A549 (cell line): ENCODE measurements around the gene RNF213. TPM values are rescaled to one million over a fixed set of nuclear protein-coding genes. Genes with fewer than 3 reads are reported as not detected.
A peak's percentile ranks its signal among the peaks of the same experiment; 100 is the strongest.

Source experiments
- ATAC-seq, 2 experiments: fragments of 200-7000 bp in 1 of 2; fragments of >200 bp in 1 of 2; cut with Nextera tagmentation in 1 of 2; cut with Tn5 transposase in 1 of 2; 3 replicates each; pipeline versions ENCODE4 v1.8.0 to v1.9.1; 2018 to 2020; ENCODE audit warnings: mild to moderate bottlenecking in 1 of 2, moderate library complexity in 1 of 2
- CTCF ChIA-PET: fragments of 300-600 bp; sonication (Branson Sonifier 250); formaldehyde crosslinking; extraction: SDS; loops from one replicate; lab custom pipeline; 2021; ENCODE audit warnings: antibody characterized with exemption, inconsistent platforms; lab: Yijun Ruan, JAX
- POLR2A ChIA-PET: fragments of 350-600 bp; formaldehyde crosslinking; extraction: SDS; loops from one replicate; lab custom pipeline; 2021; ENCODE audit warnings: antibody characterized with exemption, inconsistent platforms; lab: Yijun Ruan, JAX
- DNase-seq, 2 experiments: peaks; one replicate each; pipeline versions ENCODE4 v3.0.0 to v3.0.0-alpha.2; 2011 to 2016; ENCODE audit warnings: low read depth in 1 of 2, low spot score in 1 of 2
- FAIRE-seq: peaks from 2 replicates; lab custom pipeline; 2011; peaks lifted over from hg19 to GRCh38; lab: Jason Lieb, UNC
- H3K27ac ChIP-seq, 2 experiments: fragments of >200 bp; sonication (Bioruptor Twin); formaldehyde crosslinking; 3 replicates each; pipeline ENCODE4 v1.5.1; 2016 to 2017
- H3K4me1 ChIP-seq: fragments of >200 bp; sonication (Bioruptor Twin); formaldehyde crosslinking; 3 replicates; pipeline ENCODE4 v1.6.1; 2016
- H3K4me2 ChIP-seq: fragments of >200 bp; sonication (Bioruptor Twin); formaldehyde crosslinking; 3 replicates; pipeline ENCODE4 v1.6.1; 2016
- H3K4me3 ChIP-seq: fragments of >200 bp; sonication (Bioruptor Twin); formaldehyde crosslinking; 3 replicates; pipeline ENCODE4 v1.5.1; 2016
- H3K9me3 ChIP-seq: fragments of >200 bp; sonication (Bioruptor Twin); formaldehyde crosslinking; 3 replicates; pipeline ENCODE4 v1.6.1; 2016
- BHLHE40 ChIP-seq: IDR thresholded peaks from 2 replicates; pipeline ENCODE4 v1.6.1; 2012; ENCODE audit warnings: low read depth, low read length, inconsistent platforms
- CBX2 ChIP-seq: fragments of 200-600 bp; sonication (generic); IDR thresholded peaks from 2 replicates; pipeline ENCODE4 v1.6.1; 2016; ENCODE audit warnings: low read depth, mild to moderate bottlenecking, borderline replicate concordance
- CBX8 ChIP-seq: fragments of 200-600 bp; sonication (generic); IDR thresholded peaks from 2 replicates; pipeline ENCODE4 v1.6.1; 2016
- CHD2 ChIP-seq: fragments of 150-350 bp; IDR thresholded peaks from 2 replicates; pipeline ENCODE4 v1.6.1; 2014; ENCODE audit warnings: low read length; ENCODE audit not compliant: partially characterized antibody
- CHD4 ChIP-seq: fragments of 200-600 bp; sonication (generic); IDR thresholded peaks from 2 replicates; pipeline ENCODE4 v1.6.1; 2016; ENCODE audit warnings: antibody characterized with exemption, mild to moderate bottlenecking, borderline replicate concordance
- EHMT2 ChIP-seq: fragments of 200-600 bp; sonication (generic); IDR thresholded peaks from 2 replicates; pipeline ENCODE4 v1.6.1; 2016; ENCODE audit warnings: antibody characterized with exemption, low read depth, mild to moderate bottlenecking, moderate library complexity
- EP300 ChIP-seq, 2 experiments: fragments of >200 bp; sonication (Bioruptor Twin); formaldehyde crosslinking; IDR thresholded peaks; 2 replicates in 1 of 2; 3 replicates in 1 of 2; pipeline ENCODE4 v1.6.1; 2016 to 2017
- FOSB ChIP-seq: fragments of 250-450 bp; sonication (Bioruptor Pico); IDR thresholded peaks from 2 replicates; pipeline ENCODE4 v1.5.0; 2020; ENCODE audit warnings: mild to moderate bottlenecking, moderate library complexity
- FOSL2 ChIP-seq, 2 experiments: fragments of 450-650 bp in 1 of 2; fragments of >200 bp in 1 of 2; sonication (Bioruptor Twin) in 1 of 2; formaldehyde crosslinking; IDR thresholded peaks; 2 replicates each; pipeline versions ENCODE4 v1.5.0 to v1.6.1; 2016 to 2020; ENCODE audit warnings: mild to moderate bottlenecking in 1 of 2, moderate library complexity in 1 of 2
- FOXS1 ChIP-seq: fragments of 250-450 bp; sonication (Bioruptor Pico); IDR thresholded peaks from 2 replicates; pipeline ENCODE4 v1.5.0; 2020; ENCODE audit warnings: mild to moderate bottlenecking, moderate library complexity
- GATA3 ChIP-seq: IDR thresholded peaks from 2 replicates; pipeline ENCODE4 v1.6.1; 2012; ENCODE audit warnings: borderline replicate concordance
- HEYL ChIP-seq: fragments of 250-450 bp; sonication (Bioruptor Pico); IDR thresholded peaks from 2 replicates; pipeline ENCODE4 v1.8.0; 2021; ENCODE audit warnings: mild to moderate bottlenecking, moderate library complexity
- HOXA7 ChIP-seq: fragments of 250-450 bp; sonication (Bioruptor Pico); IDR thresholded peaks from 2 replicates; pipeline ENCODE4 v1.5.0; 2020; ENCODE audit warnings: mild to moderate bottlenecking, moderate library complexity
- HOXB5 ChIP-seq: fragments of 250-450 bp; sonication (Bioruptor Pico); IDR thresholded peaks from 2 replicates; pipeline ENCODE4 v1.5.0; 2020; ENCODE audit warnings: mild to moderate bottlenecking, moderate library complexity
- KDM5A ChIP-seq: fragments of 200-600 bp; sonication (generic); IDR thresholded peaks from 2 replicates; pipeline ENCODE4 v1.6.1; 2016; ENCODE audit warnings: antibody characterized with exemption, mild to moderate bottlenecking
- MAFK ChIP-seq: fragments of 450-650 bp; IDR thresholded peaks from 2 replicates; pipeline ENCODE4 v1.6.1; 2014; ENCODE audit not compliant: partially characterized antibody
- MAZ ChIP-seq: fragments of 150-350 bp; IDR thresholded peaks from 2 replicates; pipeline ENCODE4 v1.6.1; 2014; ENCODE audit warnings: antibody characterized with exemption, low read depth, low read length, borderline replicate concordance
- NFE2L2 ChIP-seq: fragments of 150-350 bp; conservative IDR thresholded peaks from 2 replicates; pipeline ENCODE4 v1.6.1; 2014; ENCODE audit warnings: low read length
- NPAS2 ChIP-seq: fragments of 250-450 bp; sonication (Bioruptor Pico); IDR thresholded peaks from 2 replicates; pipeline ENCODE4 v1.8.0; 2022; ENCODE audit warnings: mild to moderate bottlenecking, moderate library complexity, borderline replicate concordance
- NR3C1 ChIP-seq: fragments of >200 bp; sonication (Bioruptor Twin); formaldehyde crosslinking; IDR thresholded peaks from 3 replicates; pipeline ENCODE4 v1.6.1; 2017
- POLR2A ChIP-seq: IDR thresholded peaks from 2 replicates; pipeline ENCODE4 v1.6.1; 2012; ENCODE audit warnings: mild to moderate bottlenecking, low read length
- POLR2AphosphoS2 ChIP-seq: conservative IDR thresholded peaks from 2 replicates; pipeline ENCODE4 v1.6.1; 2012; ENCODE audit warnings: low read length, improper control_type of control experiment, inconsistent platforms
- RARB ChIP-seq: fragments of 250-450 bp; sonication (Bioruptor Pico); IDR thresholded peaks from 2 replicates; pipeline ENCODE4 v1.8.0; 2021; ENCODE audit warnings: mild to moderate bottlenecking, moderate library complexity
- RFX5 ChIP-seq: fragments of 450-650 bp; IDR thresholded peaks from 2 replicates; pipeline ENCODE4 v1.7.1; 2014; ENCODE audit warnings: antibody characterized with exemption, mild to moderate bottlenecking, moderate library complexity
- RNF2 ChIP-seq: fragments of 200-600 bp; sonication (generic); IDR thresholded peaks from 2 replicates; pipeline ENCODE4 v1.6.1; 2016; ENCODE audit warnings: low read depth, mild to moderate bottlenecking, antibody characterized with exemption, moderate library complexity, borderline replicate concordance
- SREBF2 ChIP-seq: fragments of 450-650 bp; IDR thresholded peaks from 2 replicates; pipeline ENCODE4 v1.6.1; 2014; ENCODE audit warnings: mild to moderate bottlenecking, moderate library complexity
- TFCP2L1 ChIP-seq: fragments of 250-450 bp; sonication (Bioruptor Pico); IDR thresholded peaks from 2 replicates; pipeline ENCODE4 v1.5.0; 2021; ENCODE audit warnings: mild to moderate bottlenecking
- ZC3H11A ChIP-seq: fragments of 450-650 bp; IDR thresholded peaks from 2 replicates; pipeline ENCODE4 v1.6.1; 2014; ENCODE audit warnings: antibody characterized with exemption, mild to moderate bottlenecking
- ZFP36 ChIP-seq: fragments of 450-650 bp; IDR thresholded peaks from 2 replicates; pipeline ENCODE4 v1.6.1; 2014; ENCODE audit warnings: borderline replicate concordance; ENCODE audit not compliant: partially characterized antibody
- ZNF302 ChIP-seq: fragments of 250-450 bp; sonication (Bioruptor Pico); IDR thresholded peaks from 2 replicates; pipeline ENCODE4 v1.9.0; 2021; ENCODE audit warnings: inconsistent platforms, mild to moderate bottlenecking, moderate library complexity
- ZSCAN20 ChIP-seq: fragments of 250-450 bp; sonication (Bioruptor Pico); IDR thresholded peaks from 2 replicates; pipeline ENCODE4 v1.8.0; 2022; ENCODE audit warnings: mild to moderate bottlenecking, moderate library complexity
- WGBS: methylation state at CpG from one replicate; pipeline ENCODE4 v1.1.6; 2017; ENCODE audit errors: missing lambda C conversion rate; 5-methylcytosine and 5-hydroxymethylcytosine counted together
- polyA plus RNA-seq, 4 experiments: library from polyadenylated mRNA; depleted of rRNA in 3 of 4; stranded (reverse); fragments of >200 nt; fragmentation: RNase III in 1 of 4; extraction: RNeasy Plus Mini Kit Qiagen cat#74134 plus additional on column Dnase treatment in 1 of 4; gene quantifications; 2 replicates in 3 of 4; 3 replicates in 1 of 4; pipeline ENCODE4 v1.2.3, GENCODE V29; 2011 to 2017
- TF ChIP-seq, protein P1 (sequence below): IDR thresholded peaks from 2 replicates; pipeline ENCODE4 v1.6.1; 2012
- TF ChIP-seq, protein P2 (sequence below): fragments of 150-350 bp; IDR thresholded peaks from 2 replicates; pipeline ENCODE4 v1.6.1; 2014; ENCODE audit warnings: low read depth, mild to moderate bottlenecking, low read length
- TF ChIP-seq, protein P3 (sequence below): fragments of 450-650 bp; IDR thresholded peaks from 2 replicates; pipeline ENCODE4 v1.6.1; 2014; ENCODE audit warnings: antibody characterized with exemption

Gene RNF213
- polyA plus RNA-seq, 2 of the 4 experiments (the other 2 are of a cell fraction), result 59.1 to 127 TPM

GRCh38 chr17:80352991-80353665 lies 92.5 kb downstream of the RNF213 start:
- H3K4me1 ChIP-seq, result no peaks in the 10 kb centered on the region
- TF ChIP-seq MAZ (no peak), RARB (CRISPR knock-in tag) (no peak), NPAS2 (CRISPR knock-in tag) (no peak), NR3C1 (no peak), MAFK (no peak), GATA3 (no peak), ZSCAN20 (CRISPR knock-in tag) (no peak), CHD2 (no peak), POLR2AphosphoS2 (no peak), FOSB (no peak), POLR2A (no peak), FOSL2 (IDR thresholded peaks at IDR 0.05) (no peak), FOSL2 (CRISPR knock-in tag; IDR thresholded peaks at IDR 0.05) (no peak), CHD4 (no peak), HEYL (CRISPR knock-in tag) (no peak), HOXB5 (CRISPR knock-in tag) (no peak), ZC3H11A (no peak), HOXA7 (CRISPR knock-in tag) (no peak)
- TF ChIP-seq, protein P1, sequence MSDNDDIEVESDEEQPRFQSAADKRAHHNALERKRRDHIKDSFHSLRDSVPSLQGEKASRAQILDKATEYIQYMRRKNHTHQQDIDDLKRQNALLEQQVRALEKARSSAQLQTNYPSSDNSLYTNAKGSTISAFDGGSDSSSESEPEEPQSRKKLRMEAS, result no peak
- no peak overlapping the region for H3K4me2 ChIP-seq
- ChIA-PET CTCF (interaction anchor here (1.3 to 2.2 kb wide), 2 partner anchors 8 to 252 kb away, joined by 4 to 9 read pairs; partner anchors contain the start of gene GAA), POLR2A (no interaction called here)
- 94% methylated on average over 28 of the region's 28 CpGs for WGBS
- ATAC-seq (no peak; a peak in 1 of 6 replicates), DNase-seq (no peak), FAIRE-seq (no peak)
- no peak overlapping the region for H3K27ac ChIP-seq
- no peak overlapping the region for H3K4me3 ChIP-seq
- no peaks in the 10 kb centered on the region for H3K9me3 ChIP-seq

- no peak overlapping the region for H3K4me2 ChIP-seq
- H3K27ac ChIP-seq, result no peak overlapping the region
- TF ChIP-seq, protein P2, sequence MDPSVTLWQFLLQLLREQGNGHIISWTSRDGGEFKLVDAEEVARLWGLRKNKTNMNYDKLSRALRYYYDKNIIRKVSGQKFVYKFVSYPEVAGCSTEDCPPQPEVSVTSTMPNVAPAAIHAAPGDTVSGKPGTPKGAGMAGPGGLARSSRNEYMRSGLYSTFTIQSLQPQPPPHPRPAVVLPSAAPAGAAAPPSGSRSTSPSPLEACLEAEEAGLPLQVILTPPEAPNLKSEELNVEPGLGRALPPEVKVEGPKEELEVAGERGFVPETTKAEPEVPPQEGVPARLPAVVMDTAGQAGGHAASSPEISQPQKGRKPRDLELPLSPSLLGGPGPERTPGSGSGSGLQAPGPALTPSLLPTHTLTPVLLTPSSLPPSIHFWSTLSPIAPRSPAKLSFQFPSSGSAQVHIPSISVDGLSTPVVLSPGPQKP, result no peak
- TF ChIP-seq GATA3 (no peak), CBX2 (no peak), EP300 (IDR thresholded peaks at IDR 0.05) (no peak), RFX5 (no peak), RNF2 (no peak), ZFP36 (no peak), SREBF2 (no peak), EHMT2 (no peak), HEYL (CRISPR knock-in tag) (no peak), NFE2L2 (no peak), ZNF302 (CRISPR knock-in tag) (no peak), TFCP2L1 (CRISPR knock-in tag) (no peak), CBX8 (no peak), FOXS1 (no peak), NR3C1 (no peak), BHLHE40 (no peak), KDM5A (no peak)
- TF ChIP-seq, protein P3, sequence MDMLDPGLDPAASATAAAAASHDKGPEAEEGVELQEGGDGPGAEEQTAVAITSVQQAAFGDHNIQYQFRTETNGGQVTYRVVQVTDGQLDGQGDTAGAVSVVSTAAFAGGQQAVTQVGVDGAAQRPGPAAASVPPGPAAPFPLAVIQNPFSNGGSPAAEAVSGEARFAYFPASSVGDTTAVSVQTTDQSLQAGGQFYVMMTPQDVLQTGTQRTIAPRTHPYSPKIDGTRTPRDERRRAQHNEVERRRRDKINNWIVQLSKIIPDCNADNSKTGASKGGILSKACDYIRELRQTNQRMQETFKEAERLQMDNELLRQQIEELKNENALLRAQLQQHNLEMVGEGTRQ, result no peak
- no peaks in the 10 kb centered on the region for H3K4me1 ChIP-seq
- 98% methylated on average over 29 of the region's 29 CpGs for WGBS
- ChIA-PET CTCF (interaction anchor here (1.3 kb wide), 1 partner anchor 253 kb away, joined by 4 read pairs; the partner anchor contains the start of gene GAA), POLR2A (no interaction called here)
- DNase-seq, result no peak
- peak in 1 of 2 experiments; percentile 8; a peak in 2 of 6 replicates for ATAC-seq
- FAIRE-seq, result no peak
- H3K4me3 ChIP-seq, result no peak overlapping the region
- no peaks in the 10 kb centered on the region for H3K9me3 ChIP-seq
Measured at GRCh38 chr17:80353718-80354275, 93.1 kb downstream of the RNF213 start.
